ENCODE data around the gene PSMG3.

GRCh38 chr7:1525409-1525808 is 44.4 kb downstream of the PSMG3 start:
- TF ChIP-seq FOXP2 (optimal IDR thresholded peaks at IDR 0.05; ENCODE audit: control extremely low read depth, extremely low read length, insufficient read depth) (no peak), EZH2 (IDR thresholded peaks at IDR 0.05) (no peak), POLR2AphosphoS5 (IDR thresholded peaks at IDR 0.05; ENCODE audit: borderline replicate concordance, low read depth, low read length) (no peak)

Measured in SK-N-MC (cell line).